GM06990 (cell line): Measurements from ENCODE around the gene ST8SIA5.

Experiments used
- DNase-seq: peaks from one replicate; pipeline ENCODE4 v3.0.0-alpha.2; 2011; ENCODE audit not compliant: insufficient read length; ENCODE audit errors: extremely low read depth
- H3K27me3 ChIP-seq: replicated peaks from 2 replicates; pipeline ENCODE4 v1.6.0; 2011; ENCODE audit warnings: low read length; ENCODE audit not compliant: control insufficient read depth, insufficient read depth
- H3K36me3 ChIP-seq: 2 replicates; pipeline ENCODE4 v1.5.1; 2011; ENCODE audit warnings: low read length; ENCODE audit not compliant: control insufficient read depth, insufficient read depth
- H3K4me3 ChIP-seq: replicated peaks from 2 replicates; pipeline ENCODE4 v1.5.1; 2011; ENCODE audit warnings: low read depth, mild to moderate bottlenecking, control low read depth, low read length
- CTCF ChIP-seq: IDR thresholded peaks from 2 replicates; pipeline ENCODE4 v1.5.1; 2011; ENCODE audit warnings: low read length, control low read depth, mild to moderate bottlenecking, inconsistent platforms; ENCODE audit not compliant: insufficient read depth, poor library complexity, severe bottlenecking

Gene ST8SIA5

GRCh38 chr18:46646468-46646867, 110.4 kb downstream of the ST8SIA5 start:
- no peak for TF ChIP-seq CTCF
- no peak for DNase-seq
- peaks cover 2% of the 10 kb centered on the region for H3K27me3 ChIP-seq

GRCh38 chr18:46642561-46642960, 114.3 kb downstream of the ST8SIA5 start:
- Histone ChIP-seq H3K4me3 (no peak overlapping the region), H3K36me3 (no peaks in the 10 kb centered on the region), H3K27me3 (peaks cover 2% of the 10 kb centered on the region)
- no peak for TF ChIP-seq CTCF
- no peak for DNase-seq

More at GRCh38 chr18:46646468-46646867, 110.4 kb downstream of the ST8SIA5 start:
- no peak overlapping the region for H3K4me3 ChIP-seq
- no peaks in the 10 kb centered on the region for H3K36me3 ChIP-seq

- Histone ChIP-seq H3K36me3 (no peaks in the 10 kb centered on the region), H3K4me3 (no peak overlapping the region), H3K27me3 (peaks cover 2% of the 10 kb centered on the region)
- no peak for DNase-seq
- no peak for TF ChIP-seq CTCF
These were observed 114.9 kb downstream of the ST8SIA5 start for GRCh38 chr18:46641917-46642316.

GRCh38 chr18:46639386-46639785, 117.5 kb downstream of the ST8SIA5 start:
- no peaks in the 10 kb centered on the region for H3K36me3 ChIP-seq
- H3K27me3 ChIP-seq, result peaks cover 1% of the 10 kb centered on the region; the same call in 1 of the 2 replicates
- TF ChIP-seq CTCF, result no peak
- H3K4me3 ChIP-seq, result no peak overlapping the region
- no peak for DNase-seq

GRCh38 chr18:46636040-46636630, 120.7 kb downstream of the ST8SIA5 start:
- TF ChIP-seq CTCF, result no peak
- H3K27me3 ChIP-seq, result peaks cover 1% of the 10 kb centered on the region; the same call in 1 of the 2 replicates
- no peak overlapping the region for H3K4me3 ChIP-seq
- no peaks in the 10 kb centered on the region for H3K36me3 ChIP-seq
- no peak for DNase-seq

- Histone ChIP-seq H3K27me3 (peaks cover 1% of the 10 kb centered on the region), H3K4me3 (no peak overlapping the region), H3K36me3 (no peaks in the 10 kb centered on the region)
- no peak for DNase-seq
- TF ChIP-seq CTCF, result no peak
These were observed 124.3 kb downstream of the ST8SIA5 start for GRCh38 chr18:46632401-46633071.
